Skin of body (tissue), 2 donors: ENCODE results near the gene FAM83F. TPM values are rescaled to one million over a fixed set of nuclear protein-coding genes. Genes with fewer than 3 reads are reported as not detected.

ENCODE experiments used
- DNase-seq: peaks from one replicate; lab custom pipeline; 2025; lab: John Stamatoyannopoulos, UW
- total RNA-seq: library from RNA; depleted of rRNA; stranded (reverse); fragments of >200 nt; gene quantifications from one replicate; pipeline ENCODE4 v1.2.3, GENCODE V29; 2014

FAM83F gene
- total RNA-seq, 1 donor from 2014 or later, result 4.3 TPM

DNA sequence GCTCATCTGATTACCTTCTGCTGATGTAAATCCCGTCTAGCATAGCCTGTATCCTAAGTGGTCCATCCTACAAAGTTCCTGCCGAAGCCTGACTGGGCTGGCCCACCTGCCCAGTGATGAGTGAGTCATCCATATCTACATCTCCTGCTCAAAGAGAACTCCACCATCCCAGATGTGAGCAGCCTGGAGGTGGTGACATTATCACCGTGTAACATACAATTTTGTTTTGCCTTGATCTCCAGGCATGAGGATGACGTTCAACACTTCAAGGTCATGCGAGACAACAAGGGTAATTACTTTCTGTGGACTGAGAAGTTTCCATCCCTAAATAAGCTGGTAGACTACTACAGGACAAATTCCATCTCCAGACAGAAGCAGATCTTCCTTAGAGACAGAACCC is 29.0 kb upstream of the FAM83F start:
- no peak for DNase-seq

DNA sequence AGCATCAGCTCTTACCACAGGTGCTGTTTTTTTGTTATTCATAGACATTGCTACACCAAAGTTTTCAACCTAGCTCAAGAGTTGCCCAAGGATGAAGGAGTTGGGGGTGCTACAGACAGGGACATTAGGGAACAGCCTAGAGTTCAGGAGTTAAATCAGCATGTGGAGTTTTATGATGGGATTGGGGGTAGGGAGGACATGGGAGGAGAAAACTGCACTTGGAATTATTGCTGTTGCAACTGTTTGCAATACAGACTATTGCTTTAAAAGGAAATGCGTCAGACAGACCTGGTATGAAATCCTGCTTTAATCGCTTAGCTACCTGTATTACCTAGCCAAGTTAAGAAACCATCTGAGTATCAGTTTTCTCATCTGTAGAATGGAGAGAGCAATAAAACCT is 28.3 kb upstream of the FAM83F start:
- no peak for DNase-seq

DNA sequence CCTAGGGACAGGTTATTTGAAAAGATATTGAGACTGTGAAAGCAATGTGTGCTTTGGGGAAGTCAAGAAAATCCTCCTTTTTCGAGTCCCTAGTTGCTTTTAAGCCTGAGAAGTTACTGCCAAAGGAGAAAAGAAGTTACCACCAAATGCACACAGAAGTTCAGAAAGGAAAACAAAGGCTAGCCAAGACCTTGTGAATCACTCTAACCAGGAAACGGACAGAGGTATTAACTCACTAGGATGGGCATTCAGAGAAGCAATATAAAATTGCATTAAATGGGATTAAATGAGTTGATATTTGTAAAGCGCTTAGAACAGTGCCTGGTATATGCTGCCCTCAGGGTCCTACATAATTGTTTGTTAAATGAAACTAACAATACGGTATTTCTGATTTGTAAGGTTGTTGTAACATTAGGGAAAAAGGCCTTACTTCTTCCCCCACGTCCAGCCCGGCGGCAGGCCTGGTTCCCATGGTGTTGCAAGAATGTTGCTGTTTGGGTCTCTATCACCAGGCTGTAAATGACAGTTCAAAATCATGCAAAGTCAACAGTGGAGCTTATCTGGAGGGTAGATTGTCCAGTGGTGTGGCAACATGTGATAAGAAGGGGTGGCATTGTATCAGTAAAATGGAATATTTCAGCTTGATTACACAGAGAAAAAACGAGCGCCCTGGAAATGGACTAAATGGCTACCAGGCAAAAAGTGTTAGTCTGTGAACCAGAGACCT is 27.5 kb upstream of the FAM83F start:
- no peak for DNase-seq

DNA sequence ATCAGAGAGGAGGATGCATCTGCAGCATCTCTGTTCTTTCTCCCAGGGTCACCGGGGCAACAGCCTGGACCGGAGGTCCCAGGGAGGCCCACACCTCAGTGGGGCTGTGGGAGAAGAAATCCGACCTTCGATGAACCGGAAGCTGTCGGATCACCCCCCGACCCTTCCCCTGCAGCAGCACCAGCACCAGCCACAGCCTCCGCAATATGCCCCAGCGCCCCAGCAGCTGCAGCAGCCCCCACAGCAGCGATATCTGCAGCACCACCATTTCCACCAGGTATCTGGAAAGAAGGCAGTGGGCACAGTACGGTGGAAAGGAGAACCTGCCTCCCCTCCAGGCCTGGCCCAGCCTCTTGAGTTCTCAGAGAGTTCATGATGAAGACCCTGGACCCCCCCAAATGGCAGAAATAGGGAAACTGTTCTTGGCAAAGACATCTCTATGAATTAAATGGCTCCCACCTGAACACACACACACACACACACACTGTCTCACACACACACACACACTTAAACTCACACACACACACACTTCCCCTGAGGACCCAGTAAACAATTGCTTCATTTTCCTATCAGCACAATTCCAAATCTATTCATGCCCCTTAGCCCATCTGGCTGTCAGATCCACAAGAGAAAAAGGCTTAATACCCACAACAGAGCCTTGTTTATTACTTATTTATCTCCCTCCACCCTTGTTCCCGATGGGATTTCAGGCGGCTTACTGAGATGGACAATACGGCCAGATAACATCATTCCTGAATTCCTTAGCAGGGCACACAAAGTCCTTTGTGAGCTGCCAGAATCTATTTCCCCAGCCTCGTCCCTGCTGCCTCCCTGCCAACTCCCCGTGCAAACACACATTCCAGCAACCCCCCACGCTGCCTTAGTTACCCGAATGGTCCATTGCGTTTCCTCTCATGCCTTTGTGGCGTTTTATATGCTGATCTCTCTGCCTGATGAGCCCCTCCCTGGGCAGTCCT is 26.5 kb upstream of the FAM83F start:
- no peak for DNase-seq

DNA sequence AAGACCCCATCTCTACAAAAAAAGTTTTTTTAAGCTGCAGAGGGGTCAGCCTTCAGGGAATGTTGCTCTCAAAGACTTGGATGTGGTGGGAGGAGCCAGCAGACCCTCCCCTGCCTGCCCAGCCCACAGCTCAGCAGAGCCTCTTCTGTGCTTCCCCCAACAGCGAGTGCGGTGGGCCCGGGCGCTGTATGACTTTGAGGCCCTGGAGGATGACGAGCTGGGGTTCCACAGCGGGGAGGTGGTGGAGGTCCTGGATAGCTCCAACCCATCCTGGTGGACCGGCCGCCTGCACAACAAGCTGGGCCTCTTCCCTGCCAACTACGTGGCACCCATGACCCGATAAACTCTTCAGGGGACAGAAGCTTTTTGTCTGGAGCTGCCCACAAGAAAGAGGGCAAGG is 24.0 kb upstream of the FAM83F start:
- no peak for DNase-seq

DNA sequence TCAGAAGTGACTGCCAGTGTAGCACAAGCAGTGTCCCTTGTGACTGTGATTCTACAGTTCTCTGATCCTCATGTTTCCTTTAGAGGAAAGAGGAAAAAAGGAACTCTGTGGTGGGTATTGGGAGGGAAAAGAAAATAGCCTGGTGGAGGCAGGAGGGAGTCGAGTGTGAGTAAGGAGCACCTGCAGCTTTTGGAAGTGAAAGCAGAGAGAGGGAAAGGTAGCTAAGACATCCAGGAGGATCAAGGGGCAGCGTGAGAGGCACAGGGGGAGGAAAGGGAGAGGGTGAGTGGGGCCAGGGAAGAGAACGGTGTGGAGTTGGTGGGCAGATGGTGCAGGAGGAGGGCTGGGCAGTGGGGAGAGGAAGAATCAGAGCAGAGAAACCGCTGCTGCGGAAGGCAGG is 22.1 kb upstream of the FAM83F start:
- no peak for DNase-seq

DNA sequence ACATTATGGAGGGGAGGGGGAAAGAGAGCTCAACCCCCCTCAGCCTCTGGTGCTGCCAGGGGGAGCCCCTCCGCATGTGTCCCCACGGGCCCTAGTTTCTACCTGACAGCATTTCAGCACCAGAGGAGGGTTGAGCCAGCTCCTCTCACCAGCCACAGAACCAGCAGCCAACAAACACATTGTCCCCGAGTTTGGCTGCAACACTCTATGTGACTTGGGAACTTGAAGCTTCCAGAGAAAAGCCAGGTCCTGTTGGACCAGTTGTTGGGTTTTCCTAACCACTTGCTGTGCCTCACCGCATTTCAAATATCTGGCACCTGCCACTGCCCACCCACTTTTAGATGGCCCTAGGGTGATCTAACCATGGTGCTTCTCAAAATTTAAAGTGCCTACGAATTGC is 21.1 kb upstream of the FAM83F start:
- DNase-seq, result no peak

DNA sequence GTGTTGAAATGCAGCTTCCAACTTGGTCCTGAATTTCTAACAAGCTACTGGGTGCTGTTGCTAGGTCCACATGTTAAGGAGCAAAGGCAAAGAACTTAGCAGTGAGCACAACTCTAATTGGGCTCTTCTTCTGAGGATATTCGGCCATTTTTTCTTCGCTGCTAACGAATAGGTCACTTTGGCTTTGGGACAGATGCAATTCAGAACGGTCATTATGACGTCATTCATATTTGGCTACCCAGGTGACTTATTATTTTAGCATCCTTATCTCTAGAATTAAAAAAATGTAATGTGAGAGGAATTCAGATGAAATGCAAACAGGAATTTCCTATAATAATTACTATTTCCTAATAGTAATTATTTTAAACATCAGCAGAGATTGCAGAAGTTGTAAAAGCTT is 20.7 kb upstream of the FAM83F start:
- no peak for DNase-seq

DNA sequence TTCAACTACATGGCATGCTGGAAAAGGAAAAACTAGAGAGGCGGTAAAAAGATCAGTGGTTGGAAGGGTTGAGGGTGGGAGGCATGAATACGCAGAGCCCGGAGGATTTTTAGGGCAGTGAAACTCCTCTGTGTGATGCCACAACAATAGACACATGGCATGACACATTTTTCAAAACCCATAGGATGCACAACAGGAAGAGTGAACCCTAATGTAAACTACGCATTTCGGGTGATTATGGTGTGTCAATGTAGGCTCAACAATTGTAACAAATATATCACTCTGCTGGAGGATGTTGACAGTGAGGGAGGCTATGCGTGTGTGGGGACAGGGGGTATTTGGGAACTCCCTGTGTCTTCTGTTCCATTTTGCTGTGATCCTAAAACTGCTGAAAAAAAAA is 15.7 kb upstream of the FAM83F start:
- DNase-seq, result no peak

DNA sequence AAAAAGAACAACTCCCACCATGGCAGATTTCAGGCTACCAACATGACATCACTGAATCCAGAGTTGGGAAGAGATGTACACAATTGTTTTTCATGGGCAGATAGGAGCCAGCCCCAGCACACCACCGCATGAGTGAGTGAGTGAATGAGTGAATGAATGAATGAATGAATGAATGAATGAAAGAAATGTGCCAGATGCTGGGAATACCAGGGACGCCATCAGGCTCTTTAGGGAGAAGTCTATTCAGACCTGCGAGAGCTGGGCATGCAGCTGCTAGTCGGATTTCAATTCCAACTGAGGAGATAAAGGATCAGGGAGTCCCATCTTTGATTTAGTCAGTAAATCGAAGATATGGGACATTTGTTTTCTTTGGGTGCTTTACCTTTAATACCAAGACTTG is 15.3 kb upstream of the FAM83F start:
- no peak for DNase-seq

DNA sequence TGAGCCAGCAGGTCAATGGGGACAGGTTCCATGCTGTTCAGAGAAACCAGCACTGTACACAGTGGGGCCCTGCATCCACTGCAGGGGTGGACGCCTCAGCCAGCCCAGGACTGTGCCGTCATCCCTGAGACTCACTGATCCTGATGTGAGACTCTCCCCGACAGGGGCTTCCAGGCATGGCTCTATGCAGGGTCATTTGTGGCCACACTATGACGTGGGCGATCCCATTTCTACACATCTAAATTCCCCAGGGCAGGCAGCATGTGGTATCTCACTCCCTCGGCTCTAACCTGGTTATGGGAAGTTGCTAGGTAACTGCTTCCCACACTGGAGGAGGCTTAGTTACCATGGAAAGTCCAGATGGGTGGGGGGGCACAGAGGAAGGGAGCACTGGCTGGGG is 14.2 kb upstream of the FAM83F start:
- DNase-seq, result no peak

DNA sequence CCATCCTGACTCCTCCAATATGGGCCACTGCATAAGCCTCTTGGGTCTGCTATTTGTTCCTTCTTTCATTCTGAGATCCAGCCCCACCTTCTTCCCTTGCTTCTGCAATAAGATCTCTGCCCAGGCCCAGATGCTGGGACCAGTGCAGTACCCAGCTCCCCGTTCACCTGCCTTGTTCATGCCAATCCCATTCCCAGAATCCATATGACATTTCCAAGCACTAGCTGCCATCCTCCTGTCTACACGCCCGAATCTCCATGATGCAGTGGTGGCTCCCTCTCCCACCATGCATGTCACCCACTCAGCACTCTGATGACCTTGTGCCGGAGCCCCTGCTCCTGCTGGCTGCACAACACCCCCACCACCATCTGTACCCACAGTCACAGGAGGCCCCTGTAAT is 11.4 kb upstream of the FAM83F start:
- no peak for DNase-seq

DNA sequence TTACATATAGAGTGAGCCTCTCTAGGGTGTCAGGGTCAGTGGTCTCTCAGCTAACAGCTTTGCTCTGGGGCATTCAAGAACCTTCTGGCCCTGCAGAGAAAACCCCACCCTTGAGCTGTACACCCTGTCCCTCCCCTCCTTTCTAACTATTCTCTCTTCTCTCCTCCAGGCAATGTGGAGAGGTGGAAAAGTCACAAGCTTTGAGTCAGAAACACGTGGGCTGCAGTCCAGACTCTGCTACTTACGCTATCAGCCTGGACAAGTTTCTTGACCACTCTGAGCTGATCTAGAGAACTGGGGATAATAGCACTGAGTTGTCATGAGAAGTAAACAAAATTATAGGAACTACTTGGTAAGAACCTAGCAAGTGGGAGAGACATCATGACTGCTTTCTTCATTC is 10.7 kb upstream of the FAM83F start:
- no peak for DNase-seq

DNA sequence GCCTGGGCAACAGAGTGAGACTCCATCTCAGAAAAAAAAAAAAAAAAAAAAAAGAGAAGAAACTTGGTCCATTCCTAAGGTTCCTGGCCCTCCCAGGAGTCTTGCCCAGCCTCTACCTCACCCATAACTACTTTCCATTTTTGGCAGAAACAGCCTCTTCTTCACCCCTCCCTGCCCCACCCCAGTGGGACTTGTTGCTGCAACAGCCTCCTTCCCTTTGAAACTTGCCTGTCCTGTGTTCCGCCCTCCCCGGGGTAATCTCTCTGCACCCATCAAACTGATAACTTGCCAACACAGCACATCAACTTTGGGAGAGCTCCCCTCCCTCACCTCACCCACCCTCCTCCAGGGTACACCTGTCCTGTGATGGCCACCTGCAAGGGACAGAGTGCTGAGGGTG is 10.0 kb upstream of the FAM83F start:
- no peak for DNase-seq

DNA sequence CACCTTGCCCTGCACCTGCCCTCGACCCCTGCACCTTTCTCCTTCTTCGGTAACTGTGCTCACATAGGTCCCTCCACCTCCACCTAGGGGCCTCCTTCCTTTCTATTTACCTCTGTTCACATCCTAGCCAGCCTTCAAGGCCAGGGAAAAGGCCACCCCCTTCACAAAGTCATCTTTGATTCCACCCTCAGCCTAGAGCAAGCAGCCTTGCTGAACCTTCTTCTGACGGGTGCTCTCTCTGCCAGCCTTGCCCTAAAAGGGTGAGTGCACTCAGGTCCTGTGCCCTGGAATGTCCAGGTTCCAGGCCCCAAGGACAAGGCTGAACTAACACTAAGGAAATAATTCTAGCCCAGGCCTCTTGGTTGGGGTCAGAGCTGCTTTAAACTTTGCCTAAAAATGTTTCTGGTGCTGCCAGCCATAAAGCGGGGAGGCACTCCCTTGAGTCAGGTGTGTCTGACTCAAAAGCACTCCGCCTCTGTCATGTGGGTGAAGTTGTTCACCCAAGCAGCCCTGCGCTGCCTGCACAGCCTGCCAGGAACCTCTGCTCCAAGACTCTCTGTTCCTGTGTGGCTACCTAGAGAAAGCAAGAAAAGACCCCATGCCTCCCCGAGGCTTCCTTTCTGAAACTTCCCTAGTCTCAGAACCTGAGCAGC is 9.2 kb upstream of the FAM83F start:
- DNase-seq, result no peak

DNA sequence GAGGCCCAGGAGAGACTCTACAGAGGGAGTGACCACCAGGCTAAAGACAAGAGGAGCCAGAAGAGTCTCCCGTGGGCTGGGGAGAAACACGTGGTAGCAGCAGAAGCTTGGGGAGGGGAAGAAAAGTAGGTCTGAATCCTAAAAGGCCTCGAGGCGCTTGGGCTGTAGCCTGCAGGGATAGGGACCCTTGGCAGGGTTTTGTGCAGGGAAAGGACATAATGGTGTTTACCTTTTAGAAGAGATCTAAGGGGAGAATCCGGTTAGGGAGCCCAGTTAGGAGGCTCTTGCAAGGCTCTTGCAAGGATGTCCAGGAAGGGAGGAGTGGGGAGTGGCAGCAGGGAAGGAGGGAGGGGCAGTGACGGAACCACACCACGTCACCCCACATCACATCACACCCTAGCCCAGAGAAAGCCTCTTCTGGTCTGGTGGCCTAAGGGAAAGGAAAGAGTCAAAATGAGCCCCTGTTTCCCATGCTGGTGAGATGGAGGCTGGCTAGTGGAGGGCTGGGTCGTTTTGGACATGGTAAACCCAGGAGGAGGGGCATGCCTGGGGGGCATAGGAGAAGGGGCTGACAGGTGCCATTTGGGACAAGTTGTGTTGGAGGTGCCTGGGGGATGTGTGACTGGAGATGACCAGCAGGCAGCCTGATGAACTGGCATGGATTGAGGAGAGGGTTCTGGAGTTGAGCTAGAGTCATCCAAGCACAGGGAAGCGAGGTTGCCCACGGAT is 6.2 kb upstream of the FAM83F start:
- no peak for DNase-seq

DNA sequence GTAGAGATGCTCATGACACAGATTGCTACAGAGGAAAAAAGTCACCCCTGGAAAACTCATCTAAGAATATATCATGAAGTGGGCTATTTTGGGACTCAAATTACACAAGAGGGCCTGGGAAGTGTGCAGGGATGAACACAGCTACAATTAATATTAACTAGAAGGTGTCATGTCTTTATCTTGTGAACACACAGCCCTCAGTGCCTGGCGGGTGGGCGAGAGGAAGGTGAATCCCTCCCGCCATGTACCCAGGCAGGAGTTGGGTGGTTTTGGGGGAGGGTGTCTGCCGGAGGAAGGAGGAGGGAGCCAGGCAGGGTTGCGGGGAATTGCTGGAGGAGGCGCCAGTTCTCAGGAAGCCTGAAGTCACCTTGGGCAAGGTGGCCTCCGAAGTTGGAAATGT is 5.1 kb upstream of the FAM83F start:
- no peak for DNase-seq

DNA sequence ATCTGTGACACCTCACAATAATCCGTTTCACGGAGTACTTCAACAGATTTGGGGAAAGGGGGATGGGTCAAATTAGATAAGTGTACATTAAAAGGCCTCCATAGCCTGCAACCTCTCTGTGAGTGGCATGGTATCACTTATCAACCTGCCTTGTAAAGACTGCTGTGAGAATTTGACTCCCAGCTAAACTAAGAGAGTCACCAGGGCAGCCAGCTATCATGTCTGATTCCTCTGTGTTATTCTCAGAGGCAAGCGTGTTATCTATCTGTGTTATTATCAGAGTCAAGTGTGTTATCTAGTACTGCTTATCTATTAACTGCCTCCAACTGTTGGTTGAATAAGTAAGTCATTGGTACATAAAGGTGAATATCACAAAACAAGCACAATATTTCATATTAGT is 4.1 kb upstream of the FAM83F start:
- DNase-seq, result no peak

DNA sequence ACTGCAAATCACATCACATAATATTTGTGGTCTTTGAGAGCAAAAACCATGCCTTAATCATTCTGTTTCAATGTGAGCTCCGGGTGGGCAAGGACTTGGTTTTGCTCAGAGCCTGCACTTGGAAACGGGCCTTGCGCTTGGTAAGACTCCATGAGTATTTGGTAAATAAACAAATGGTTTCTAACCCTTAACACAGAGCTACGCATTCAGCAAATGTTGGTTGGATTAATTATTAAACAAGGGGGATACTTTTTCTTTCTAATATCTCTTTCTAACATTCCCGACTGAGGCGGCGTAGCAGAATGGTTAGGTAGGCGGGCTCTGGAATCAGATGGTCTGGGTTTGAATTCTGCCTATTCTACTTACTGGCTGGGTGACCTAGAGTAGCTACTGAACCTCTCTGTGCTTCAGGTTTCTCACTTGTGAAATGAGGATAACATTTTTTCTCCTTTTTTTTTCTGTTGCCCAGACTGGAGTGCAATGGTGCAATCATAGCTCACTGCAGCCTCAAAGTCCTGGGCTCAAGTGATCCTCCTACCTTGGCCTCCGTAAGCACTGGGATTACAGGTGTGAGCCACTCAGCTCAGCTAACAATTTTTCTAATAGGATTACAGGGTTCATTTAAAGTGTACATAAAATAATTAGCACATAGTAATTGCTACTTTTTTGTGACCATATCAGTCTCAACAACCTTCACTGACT is 3.4 kb upstream of the FAM83F start:
- DNase-seq, result no peak

DNA sequence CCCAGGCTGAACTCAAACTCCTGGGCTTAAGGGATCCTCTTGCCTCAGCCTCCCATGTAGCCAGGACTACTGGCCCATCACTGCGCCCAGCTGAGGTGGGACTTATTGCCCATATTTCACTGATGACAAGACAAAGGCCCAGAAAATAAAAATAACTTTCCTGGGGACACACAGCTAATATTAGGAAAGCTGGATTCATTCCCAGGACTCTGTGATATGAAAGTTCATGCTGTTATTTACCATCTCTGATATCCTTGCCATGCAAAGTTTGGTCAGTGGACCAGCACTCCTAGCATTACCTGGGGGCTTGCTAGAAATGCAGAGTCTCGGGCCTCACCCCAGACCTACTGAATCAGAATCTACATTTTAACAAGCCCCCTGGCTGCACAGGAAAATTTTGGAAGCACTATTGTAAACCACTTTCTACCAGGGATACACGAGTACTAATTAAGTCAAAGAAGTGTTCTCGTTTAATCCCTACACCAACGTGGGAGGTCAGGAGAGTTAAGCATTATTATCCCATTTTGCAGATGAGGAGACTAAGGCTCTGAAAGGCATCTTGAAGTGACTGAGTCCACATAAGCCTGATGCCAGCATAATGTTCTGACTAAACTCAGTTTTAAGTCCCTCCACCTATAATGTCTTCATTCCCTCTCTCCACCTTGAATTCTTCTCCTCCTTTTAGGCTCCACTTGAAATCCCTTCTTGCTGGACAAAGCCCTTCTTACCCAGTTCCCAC is 2.5 kb upstream of the FAM83F start:
- DNase-seq, result no peak
